Gastrocnemius medialis (tissue), 4 donors: ENCODE data around the gene RBPMS2.

ENCODE experiments used
- CTCF ChIP-seq, 5 experiments: fragments of 450-650 bp in 3 of 5; fragments of 200-600 bp in 2 of 5; sonication (generic) in 2 of 5; IDR thresholded peaks in 4 of 5; conservative IDR thresholded peaks in 1 of 5; 1 replicate in 4 of 5; 2 replicates in 1 of 5; pipeline ENCODE4 v1.5.1; 2016 to 2019; ENCODE audit warnings: antibody characterized with exemption in 5 of 5, mild to moderate bottlenecking in 3 of 5, moderate library complexity in 3 of 5
- POLR2A ChIP-seq, 2 donors: fragments of 450-650 bp; IDR thresholded peaks; one replicate each; pipeline ENCODE4 v1.6.1; 2017; ENCODE audit warnings: antibody characterized with exemption in 2 of 2, mild to moderate bottlenecking in 2 of 2, moderate library complexity in 2 of 2

GRCh38 chr15:64717130-64717529 lies 58.3 kb downstream of the RBPMS2 start:
- no peak for TF ChIP-seq CTCF (IDR thresholded peaks at IDR 0.05 in 4 of 5, conservative IDR thresholded peaks at IDR 0.05 in 1 of 5)
- TF ChIP-seq POLR2A (IDR thresholded peaks at IDR 0.05) = no peak
